Measurements from ENCODE around the gene SEPTIN5.

Gene SEPTIN5

GRCh38 chr22:19769393-19769715 lies 55.1 kb downstream of the SEPTIN5 start:
- H3K4me3 Mint-ChIP-seq: no peak overlapping the region
- no peaks in the 10 kb centered on the region for H3K36me3 Mint-ChIP-seq
- ATAC-seq (no peak), DNase-seq (ENCODE audit: low spot score in 2 of 2) (no peak)
- H3K27ac Mint-ChIP-seq: no peak overlapping the region
- peaks cover 9% of the 10 kb centered on the region for H3K4me1 Mint-ChIP-seq
- no peaks in the 10 kb centered on the region for H3K9me3 Mint-ChIP-seq

- peaks cover 9% of the 10 kb centered on the region for H3K4me1 Mint-ChIP-seq
- no peaks in the 10 kb centered on the region for H3K36me3 Mint-ChIP-seq
- H3K4me3 Mint-ChIP-seq: no peak overlapping the region
- no peak for ATAC-seq
- H3K27ac Mint-ChIP-seq: no peak overlapping the region
- DNase-seq (ENCODE audit: low spot score in 2 of 2): no peak
- H3K9me3 Mint-ChIP-seq: no peaks in the 10 kb centered on the region
These were observed 56.3 kb downstream of the SEPTIN5 start for GRCh38 chr22:19770349-19771220.

- Mint-ChIP-seq H3K4me3 (no peak overlapping the region), H3K4me1 (peaks cover 11% of the 10 kb centered on the region), H3K36me3 (no peaks in the 10 kb centered on the region), H3K27ac (no peak overlapping the region), H3K9me3 (no peaks in the 10 kb centered on the region)
- no peak for DNase-seq (ENCODE audit: low spot score in 2 of 2)
- ATAC-seq: no peak
These were observed 58.0 kb downstream of the SEPTIN5 start for GRCh38 chr22:19772422-19772672.
